GM12873 (cell line): ENCODE data around the gene PDE4D.

Experiments
- CTCF ChIP-seq: IDR thresholded peaks from 2 replicates; pipeline ENCODE4 v1.5.1; 2012; ENCODE audit warnings: low read depth, mild to moderate bottlenecking, moderate library complexity, low read length, control low read depth; ENCODE audit not compliant: insufficient read depth; ENCODE audit errors: missing control alignments

PDE4D gene

GRCh38 chr5:59221769-59222168 lies 671.8 kb downstream of the PDE4D start:
- no peak for TF ChIP-seq CTCF

GRCh38 chr5:59218424-59219045 lies 675.0 kb downstream of the PDE4D start:
- no peak for TF ChIP-seq CTCF

- no peak for TF ChIP-seq CTCF
Measured at GRCh38 chr5:59216841-59217240, 676.7 kb downstream of the PDE4D start.

GRCh38 chr5:59212596-59212995 lies 680.9 kb downstream of the PDE4D start:
- no peak for TF ChIP-seq CTCF

- no peak for TF ChIP-seq CTCF
Measured at GRCh38 chr5:59209758-59210359, 683.7 kb downstream of the PDE4D start.

GRCh38 chr5:59208474-59208873 lies 685.1 kb downstream of the PDE4D start:
- no peak for TF ChIP-seq CTCF

GRCh38 chr5:59207401-59207800 lies 686.1 kb downstream of the PDE4D start:
- no peak for TF ChIP-seq CTCF
